K562 (cell line): ENCODE data around the gene SPATA16. TPM values are rescaled to one million over a fixed set of nuclear protein-coding genes. Genes with fewer than 3 reads are reported as not detected.

ENCODE experiments used
- ATAC-seq: fragments of 200-7000 bp; cut with Tn5 transposase; 3 replicates; pipeline ENCODE4 v1.9.1; 2020; ENCODE audit warnings: moderate library complexity
- BruUV-seq: library from RNA; stranded (reverse); fragments of 400-500 nt; replicated peaks from 2 replicates; lab custom pipeline; 2021; lab: Mats Ljungman, UMichigan
- CTCF ChIA-PET: fragments of 300-600 bp; formaldehyde crosslinking; extraction: SDS; loops from one replicate; lab custom pipeline; 2021; ENCODE audit warnings: low intra/inter-chr PET ratio; lab: Yijun Ruan, JAX
- POLR2A ChIA-PET: fragments of 300-600, 350-650 bp; sonication (Branson Sonifier 250); formaldehyde crosslinking; extraction: SDS; loops from one replicate; lab custom pipeline; 2021; ENCODE audit warnings: antibody characterized with exemption, inconsistent platforms; lab: Yijun Ruan, JAX
- DNase-seq, 4 experiments: peaks; one replicate each; pipeline versions ENCODE4 v3.0.0 to v3.0.0-alpha.2; 2011 to 2018; ENCODE audit warnings: low spot score in 3 of 4, mixed read lengths in 3 of 4; ENCODE audit errors: extremely low read depth in 1 of 4
- FAIRE-seq: peaks from 2 replicates; lab custom pipeline; 2011; peaks lifted over from hg19 to GRCh38; lab: Jason Lieb, UNC
- H2AFZ ChIP-seq: 2 replicates; pipeline ENCODE4 v1.6.0; 2011; ENCODE audit warnings: low read depth, low read length, control low read depth, inconsistent platforms
- H3K27ac ChIP-seq: fragments of 200-600 bp; 3 replicates; pipeline ENCODE4 v1.8.0; 2011; ENCODE audit warnings: low read depth, mild to moderate bottlenecking, control low read depth, inconsistent platforms, low read length, moderate library complexity, mixed read lengths; ENCODE audit errors: extremely low read depth
- H3K27me3 ChIP-seq, 2 experiments: fragments of 300-600 bp in 1 of 2; 2 replicates in 1 of 2; 3 replicates in 1 of 2; pipeline versions ENCODE4 v1.6.0 to v1.8.0; 2011; ENCODE audit warnings: inconsistent platforms in 2 of 2, low read length in 2 of 2, mild to moderate bottlenecking in 1 of 2, mixed read lengths in 1 of 2, moderate library complexity in 1 of 2; ENCODE audit not compliant: control insufficient read depth in 2 of 2, insufficient read depth in 2 of 2
- H3K36me3 ChIP-seq: fragments of 300-600 bp; 3 replicates; pipeline ENCODE4 v1.8.0; 2011; ENCODE audit warnings: mild to moderate bottlenecking, low read length, inconsistent platforms; ENCODE audit not compliant: control insufficient read depth, insufficient read depth
- H3K4me1 ChIP-seq, 2 experiments: fragments of 200-600 bp in 1 of 2; replicated peaks in 1 of 2; 2 replicates in 1 of 2; 3 replicates in 1 of 2; pipeline versions ENCODE4 v1.5.1 to v1.8.0; 2011; ENCODE audit warnings: inconsistent platforms in 2 of 2, low read length in 2 of 2, mild to moderate bottlenecking in 1 of 2, mixed read lengths in 1 of 2, moderate library complexity in 1 of 2; ENCODE audit not compliant: control insufficient read depth in 2 of 2, insufficient read depth in 2 of 2
- H3K4me2 ChIP-seq: 2 replicates; pipeline ENCODE4 v1.6.1; 2011; ENCODE audit warnings: low read length, control low read depth, inconsistent platforms, mixed read lengths; ENCODE audit not compliant: insufficient read depth
- H3K4me3 ChIP-seq: fragments of 200-600 bp; sonication (generic), shearing (Covaris generic); 2 replicates; pipeline ENCODE4 v1.5.1; 2016; ENCODE audit warnings: control low read depth, inconsistent platforms
- H3K79me2 ChIP-seq: fragments of 200-600 bp; 3 replicates; pipeline ENCODE4 v1.8.0; 2011; ENCODE audit warnings: low read length, inconsistent platforms; ENCODE audit not compliant: control insufficient read depth, insufficient read depth
- H3K9ac ChIP-seq, 2 experiments: 2 replicates each; pipeline versions ENCODE4 v1.6.0 to v1.6.1; 2011; ENCODE audit warnings: low read depth in 2 of 2, low read length in 2 of 2, control low read depth in 1 of 2, inconsistent platforms in 1 of 2, mild to moderate bottlenecking in 1 of 2, mixed read lengths in 1 of 2; ENCODE audit not compliant: insufficient read depth in 1 of 2
- H3K9me1 ChIP-seq: one replicate; pipeline ENCODE4 v1.6.0; 2011; ENCODE audit warnings: inconsistent platforms, mild to moderate bottlenecking, low read length, moderate library complexity; ENCODE audit not compliant: control insufficient read depth, insufficient read depth
- H3K9me3 ChIP-seq: replicated peaks from 2 replicates; pipeline ENCODE4 v1.5.1; 2011; ENCODE audit warnings: low read depth, low read length, inconsistent platforms; ENCODE audit not compliant: control insufficient read depth, insufficient read depth
- H4K20me1 ChIP-seq: replicated peaks from 2 replicates; pipeline ENCODE4 v1.6.1; 2011; ENCODE audit warnings: low read length, inconsistent platforms, mixed read lengths; ENCODE audit not compliant: control insufficient read depth, insufficient read depth
- ARID2 ChIP-seq: fragments of 450-650 bp; IDR thresholded peaks from 2 replicates; pipeline ENCODE4 v1.6.1; 2017; ENCODE audit warnings: antibody characterized with exemption, mild to moderate bottlenecking
- PHF20 ChIP-seq: fragments of 450-650 bp; IDR thresholded peaks from 2 replicates; pipeline ENCODE4 v1.6.1; 2018; ENCODE audit not compliant: partially characterized antibody
- RBM25 ChIP-seq: fragments of 200-400 bp; formaldehyde crosslinking; IDR thresholded peaks from 2 replicates; pipeline ENCODE4 v1.6.1; 2018; ENCODE audit warnings: low read length, low read depth, moderate library complexity; ENCODE audit not compliant: severe bottlenecking
- RHOXF2B ChIP-seq: fragments of 250-450 bp; sonication (Bioruptor Pico); conservative IDR thresholded peaks from 2 replicates; pipeline ENCODE4 v1.5.1; 2021
- STAG1 ChIP-seq: sonication (generic); formaldehyde crosslinking; IDR thresholded peaks from 2 replicates; pipeline ENCODE4 v1.5.0; 2020; ENCODE audit warnings: missing genetic modification reagents, borderline replicate concordance
- WGBS: fragments of 100-300 bp; shearing (Covaris generic); methylation state at CpG from one replicate; pipeline ENCODE4 v1.1.6; 2016; ENCODE audit warnings: low coverage, mixed read lengths; ENCODE audit not compliant: insufficient coverage; ENCODE audit errors: missing lambda C conversion rate; 5-methylcytosine and 5-hydroxymethylcytosine counted together
- in situ Hi-C: fragments of 300-500 bp; cut with MboI; formaldehyde crosslinking; loops from 4 replicates; pipeline ENCODE4 v1.15.0; 2018; ENCODE audit warnings: inconsistent platforms, mixed read lengths
- intact Hi-C: fragments of 100-400 bp; cut with micrococcal nuclease; formaldehyde crosslinking; loops from 2 replicates; pipeline ENCODE4 v1.14.2; 2022
- polyA plus RNA-seq, 8 experiments: library from polyadenylated mRNA; depleted of rRNA in 4 of 8; stranded (reverse) in 5 of 8; unstranded in 3 of 8; fragments of >200 nt; fragmentation: Nextera tagmentation in 2 of 8; fragmentation: Illumina TruSeq in 1 of 8; extraction: Ambion mirVana in 2 of 8; extraction: Trizol in 1 of 8; gene quantifications; 2 replicates each; pipeline versions ENCODE4 v1.2.1 to v1.2.3, GENCODE V29; 2011 to 2014; ENCODE audit warnings: inconsistent platforms in 1 of 8, missing spikeins in 1 of 8
- total RNA-seq, 7 experiments: library from RNA; depleted of rRNA in 6 of 7; stranded (reverse); fragments of >200 nt in 6 of 7; fragmentation: Illumina TruSeq in 2 of 7; extraction: Trizol in 2 of 7; gene quantifications; 2 replicates each; pipeline versions ENCODE4 v1.2.1 to v1.2.3, GENCODE V29; 2011 to 2021; ENCODE audit warnings: low replicate concordance in 1 of 7
- TF ChIP-seq, protein P1 (sequence below), 3 experiments: fragments of 200-800 bp in 1 of 3; sonication (Bioruptor generic) in 1 of 3; sonication (generic) in 1 of 3; formaldehyde crosslinking in 1 of 3; IDR thresholded peaks; 2 replicates each; pipeline versions ENCODE4 v1.6.1 to v1.8.0; 2016 to 2022; ENCODE audit warnings: mild to moderate bottlenecking in 2 of 3, missing compliant biosample characterization in 2 of 3, missing genetic modification characterization in 2 of 3, missing genetic modification reagents in 1 of 3
- TF ChIP-seq, protein P2 (sequence below): fragments of 250-450 bp; sonication (Bioruptor Pico); IDR thresholded peaks from 2 replicates; pipeline ENCODE4 v1.9.0; 2021; ENCODE audit warnings: mild to moderate bottlenecking, inconsistent platforms

The SPATA16 gene
- total and polyA plus RNA-seq, 9 of the 15 experiments (the other 6 are each of a cell fraction or from before 2014, with no cell fraction given) = not detected

DNA sequence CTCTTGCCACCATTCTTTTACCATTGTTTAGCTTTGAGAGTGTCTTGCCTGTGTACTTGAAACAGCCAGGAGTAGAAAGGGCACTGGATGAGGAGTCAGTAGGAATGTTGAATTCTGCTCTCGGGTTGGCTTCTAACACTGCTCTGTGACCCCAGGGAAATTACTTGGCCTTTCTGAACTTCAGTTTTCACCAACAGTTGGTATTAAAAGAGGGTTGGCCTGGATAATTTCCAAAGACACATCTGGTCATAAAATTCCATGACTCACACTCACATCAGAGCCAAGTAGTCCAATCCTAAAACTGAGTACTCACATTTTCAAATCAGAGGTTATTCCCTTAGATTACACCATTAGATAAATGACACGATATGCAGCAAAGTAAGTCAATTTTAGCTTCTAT, 248.9 kb downstream of the SPATA16 start:
- no peak for DNase-seq
- FAIRE-seq = no peak
- TF ChIP-seq, protein P1, sequence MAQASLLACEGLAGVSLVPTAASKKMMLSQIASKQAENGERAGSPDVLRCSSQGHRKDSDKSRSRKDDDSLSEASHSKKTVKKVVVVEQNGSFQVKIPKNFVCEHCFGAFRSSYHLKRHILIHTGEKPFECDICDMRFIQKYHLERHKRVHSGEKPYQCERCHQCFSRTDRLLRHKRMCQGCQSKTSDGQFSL (CRISPR knock-in tag; IDR thresholded peaks at IDR 0.05) = no peak
- TF ChIP-seq, protein P1 (tag; IDR thresholded peaks at IDR 0.05) = no peak
- TF ChIP-seq, protein P2, sequence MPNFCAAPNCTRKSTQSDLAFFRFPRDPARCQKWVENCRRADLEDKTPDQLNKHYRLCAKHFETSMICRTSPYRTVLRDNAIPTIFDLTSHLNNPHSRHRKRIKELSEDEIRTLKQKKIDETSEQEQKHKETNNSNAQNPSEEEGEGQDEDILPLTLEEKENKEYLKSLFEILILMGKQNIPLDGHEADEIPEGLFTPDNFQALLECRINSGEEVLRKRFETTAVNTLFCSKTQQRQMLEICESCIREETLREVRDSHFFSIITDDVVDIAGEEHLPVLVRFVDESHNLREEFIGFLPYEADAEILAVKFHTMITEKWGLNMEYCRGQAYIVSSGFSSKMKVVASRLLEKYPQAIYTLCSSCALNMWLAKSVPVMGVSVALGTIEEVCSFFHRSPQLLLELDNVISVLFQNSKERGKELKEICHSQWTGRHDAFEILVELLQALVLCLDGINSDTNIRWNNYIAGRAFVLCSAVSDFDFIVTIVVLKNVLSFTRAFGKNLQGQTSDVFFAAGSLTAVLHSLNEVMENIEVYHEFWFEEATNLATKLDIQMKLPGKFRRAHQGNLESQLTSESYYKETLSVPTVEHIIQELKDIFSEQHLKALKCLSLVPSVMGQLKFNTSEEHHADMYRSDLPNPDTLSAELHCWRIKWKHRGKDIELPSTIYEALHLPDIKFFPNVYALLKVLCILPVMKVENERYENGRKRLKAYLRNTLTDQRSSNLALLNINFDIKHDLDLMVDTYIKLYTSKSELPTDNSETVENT (CRISPR knock-in tag) = no peak
- TF ChIP-seq STAG1 (no peak), PHF20 (no peak), RHOXF2B (CRISPR knock-in tag) (no peak), RBM25 (peak; percentile 67), ARID2 (no peak)
- ChIA-PET POLR2A (no interaction called here), CTCF (no interaction called here)
- BruUV-seq = no TSS peak
- ATAC-seq = no peak
- in situ Hi-C loops (no loop called here), intact Hi-C loops (no loop called here)
- WGBS = 20% methylated on average over 2 of the region's 2 CpGs
- Histone ChIP-seq H3K4me2 (no peak overlapping the region), H2AFZ (no peak overlapping the region), H4K20me1 (no peaks in the 10 kb centered on the region), H3K9me1 (no peaks in the 10 kb centered on the region), H3K9me3 (no peaks in the 10 kb centered on the region), H3K36me3 (no peaks in the 10 kb centered on the region), H3K4me3 (no peak overlapping the region), H3K27me3 (no peaks in the 10 kb centered on the region), H3K9ac (no peak overlapping the region), H3K27ac (no peak overlapping the region), H3K79me2 (no peaks in the 10 kb centered on the region), H3K4me1 (no peaks in the 10 kb centered on the region)
